LNCAP (cell line): Measurements from ENCODE around the gene PCNX3.

Source experiments
- CTCF ChIP-seq: fragments of 450-650 bp; IDR thresholded peaks from 2 replicates; pipeline ENCODE4 v1.5.1; 2017; ENCODE audit warnings: mild to moderate bottlenecking

PCNX3 gene

DNA sequence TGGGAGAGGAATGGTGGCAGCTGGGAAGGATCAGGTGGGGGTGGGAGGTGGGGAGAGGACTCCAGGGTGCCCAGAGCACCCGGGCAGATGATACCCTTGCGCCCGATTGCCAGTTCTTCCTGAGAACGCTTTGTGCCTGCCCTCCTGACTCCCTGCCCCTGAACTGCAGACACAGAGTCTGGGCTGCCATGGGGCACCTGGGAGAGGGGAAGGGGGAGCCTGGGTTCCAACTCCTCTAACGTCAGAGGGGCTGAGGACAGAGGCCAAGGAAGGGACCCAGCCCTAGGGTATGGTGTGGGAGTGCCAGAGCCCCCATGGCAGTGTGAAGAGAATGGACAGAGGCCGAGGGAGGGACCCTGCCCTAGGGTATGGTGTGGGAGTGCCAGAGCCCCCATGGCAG is 19.1 kb upstream of the PCNX3 start:
- no peak for TF ChIP-seq CTCF

DNA sequence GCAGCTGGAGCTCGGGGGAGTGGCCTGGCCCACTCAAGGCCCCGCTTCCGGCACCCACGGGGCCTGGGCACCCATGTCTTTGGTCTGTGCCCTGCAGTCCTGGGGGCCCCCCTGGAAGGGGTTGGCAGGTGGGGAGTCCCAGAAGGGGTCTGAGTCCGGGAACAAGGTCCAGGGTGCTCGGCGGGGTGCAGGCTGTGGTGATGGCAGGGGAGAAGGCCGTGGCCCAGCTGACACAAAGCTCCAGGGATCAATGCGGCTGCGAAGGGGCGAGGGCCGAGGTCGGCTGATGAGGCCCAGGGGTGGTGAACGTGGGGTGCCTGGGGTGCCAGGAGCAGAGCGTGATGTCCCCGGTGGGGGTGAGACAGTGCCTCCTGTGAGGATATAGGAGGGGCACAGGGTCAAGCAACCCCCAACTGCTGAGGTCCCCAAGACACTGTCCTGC is 17.3 kb upstream of the PCNX3 start:
- no peak for TF ChIP-seq CTCF

DNA sequence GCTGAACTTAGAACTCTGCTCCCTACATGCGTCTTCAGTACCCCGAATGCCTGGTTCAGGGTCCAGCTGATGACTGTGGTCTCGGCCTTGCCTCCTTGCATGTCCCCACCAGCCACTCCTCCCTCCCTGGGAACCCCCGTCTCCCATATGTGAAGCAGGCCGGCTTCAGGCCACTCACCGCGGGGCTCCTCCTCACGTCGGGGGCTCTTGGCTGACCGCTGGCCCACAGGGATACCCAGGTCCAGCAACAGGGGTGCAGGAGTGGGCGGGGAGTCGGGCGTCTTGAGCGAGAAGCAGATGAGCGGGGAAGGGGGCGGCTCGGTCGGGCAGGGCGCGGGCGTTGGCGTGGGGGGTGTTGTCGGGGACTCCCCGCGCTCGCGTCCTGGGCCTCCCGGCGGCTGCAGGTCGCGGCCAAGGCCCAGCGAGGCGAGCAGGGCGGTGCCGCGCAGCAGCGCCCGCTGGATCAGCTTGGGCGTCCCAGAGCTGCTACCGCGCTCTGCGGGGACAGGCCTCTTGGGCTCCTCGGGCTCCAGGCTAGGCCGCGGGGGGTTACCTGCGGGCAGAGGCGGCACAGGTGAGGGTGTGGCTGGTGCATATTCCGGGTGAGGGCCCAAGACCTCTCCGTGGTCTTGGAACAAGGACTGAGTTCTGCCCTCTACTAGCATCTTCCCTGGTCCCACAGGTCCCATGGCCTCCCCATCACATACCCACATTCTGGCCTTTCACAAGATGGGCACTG is 16.2 kb upstream of the PCNX3 start:
- TF ChIP-seq CTCF, result no peak

DNA sequence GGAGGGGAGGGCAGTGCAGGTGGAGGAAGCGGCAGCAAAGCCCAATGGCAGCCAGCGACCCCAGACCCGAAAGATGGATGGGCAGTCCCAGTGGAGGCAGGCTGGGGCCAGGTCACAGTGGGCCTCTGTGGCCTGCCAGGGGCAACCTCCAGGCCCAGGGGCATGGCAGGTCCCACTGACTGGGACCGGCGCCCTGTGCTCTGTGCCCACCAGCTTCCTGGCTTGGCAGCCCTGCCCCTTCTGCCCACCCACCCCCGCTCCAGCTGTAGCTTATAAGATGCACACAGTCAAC is 15.7 kb upstream of the PCNX3 start:
- TF ChIP-seq CTCF, result no peak

- TF ChIP-seq CTCF, result no peak
These were observed 11.3 kb upstream of the PCNX3 start for GRCh38 chr11:65604258-65604657.

GRCh38 chr11:65606876-65607613 is 8.5 kb upstream of the PCNX3 start:
- TF ChIP-seq CTCF, result no peak

- TF ChIP-seq CTCF, result no peak
These were observed 7.8 kb upstream of the PCNX3 start for GRCh38 chr11:65607614-65608426.
